ENCODE results near the gene ANXA8.
"Not testable (repeated sequence)": the region's sequence is repeated elsewhere in the genome, so short reads cannot be mapped to it uniquely, and the experiment has no call there.

Gene ANXA8

GRCh38 chr10:47462577-47463358 is 21.1 kb downstream of the ANXA8 start:
- DNase-seq = not testable (repeated sequence)

- not testable (repeated sequence) for DNase-seq
Observed at GRCh38 chr10:47461261-47461687, 22.6 kb downstream of the ANXA8 start.

- DNase-seq = no peak
Observed at GRCh38 chr10:47458466-47459154, 25.3 kb downstream of the ANXA8 start.

- no peak for DNase-seq
Observed at GRCh38 chr10:47457826-47458225, 26.1 kb downstream of the ANXA8 start.

- DNase-seq = no peak
Observed at GRCh38 chr10:47457528-47457820, 26.4 kb downstream of the ANXA8 start.

- DNase-seq = no peak
Observed at GRCh38 chr10:47456794-47457527, 27.0 kb downstream of the ANXA8 start.

- DNase-seq = no peak
Observed at GRCh38 chr10:47456079-47456785, 27.7 kb downstream of the ANXA8 start.

- DNase-seq = not testable (repeated sequence)
Observed at GRCh38 chr10:47455350-47456078, 28.4 kb downstream of the ANXA8 start.

GRCh38 chr10:47454780-47455058 is 29.2 kb downstream of the ANXA8 start:
- DNase-seq = no peak

- DNase-seq = no peak
Observed at GRCh38 chr10:47454008-47454779, 29.7 kb downstream of the ANXA8 start.

GRCh38 chr10:47453141-47454007 is 30.5 kb downstream of the ANXA8 start:
- no peak for DNase-seq

GRCh38 chr10:47452495-47453140 is 31.3 kb downstream of the ANXA8 start:
- no peak for DNase-seq

GRCh38 chr10:47451998-47452494 is 31.9 kb downstream of the ANXA8 start:
- DNase-seq = no peak

GRCh38 chr10:47451273-47451997 is 32.5 kb downstream of the ANXA8 start:
- no peak for DNase-seq

- DNase-seq = no peak
Observed at GRCh38 chr10:47450442-47450841, 33.5 kb downstream of the ANXA8 start.

- DNase-seq = no peak
Observed at GRCh38 chr10:47449979-47450378, 33.9 kb downstream of the ANXA8 start.

- no peak for DNase-seq
Observed at GRCh38 chr10:47449102-47449978, 34.6 kb downstream of the ANXA8 start.

GRCh38 chr10:47447705-47448104 is 36.2 kb downstream of the ANXA8 start:
- DNase-seq = no peak
